Prostate gland (tissue), 2 donors: ENCODE data around the gene MAML2.

Source experiments
- CTCF ChIP-seq, 4 experiments: fragments of 200-600 bp in 2 of 4; fragments of 450-650 bp in 2 of 4; sonication (generic) in 2 of 4; IDR thresholded peaks; 1 replicate in 3 of 4; 2 replicates in 1 of 4; pipeline ENCODE4 v1.5.1; 2016 to 2019; ENCODE audit warnings: antibody characterized with exemption in 4 of 4, mild to moderate bottlenecking in 2 of 4, moderate library complexity in 2 of 4
- POLR2A ChIP-seq: fragments of 450-650 bp; IDR thresholded peaks from one replicate; pipeline ENCODE4 v1.6.1; 2016; ENCODE audit warnings: antibody characterized with exemption, mild to moderate bottlenecking
- POLR2AphosphoS5 ChIP-seq: sonication (generic); formaldehyde crosslinking; IDR thresholded peaks from one replicate; pipeline ENCODE4 v1.6.1; 2017; ENCODE audit warnings: antibody characterized with exemption

GRCh38 chr11:96330511-96330859 is 12.5 kb downstream of the MAML2 start:
- TF ChIP-seq CTCF (IDR thresholded peaks at IDR 0.05): no peak
- TF ChIP-seq POLR2A: no peak
- TF ChIP-seq POLR2AphosphoS5: no peak
